Caco-2 (cell line): ENCODE measurements around the gene TMUB2. TPM values are rescaled to one million over a fixed set of nuclear protein-coding genes. Genes with fewer than 3 reads are reported as not detected.

Experiments
- BruUV-seq: library from RNA; stranded (reverse); fragments of 400-500 nt; replicated peaks from 2 replicates; lab custom pipeline; 2021; lab: Mats Ljungman, UMichigan
- CTCF ChIA-PET: fragments of 300-600 bp; sonication (Branson Sonifier 250); formaldehyde crosslinking; loops from one replicate; lab custom pipeline; 2022; ENCODE audit warnings: antibody characterized with exemption; lab: Charles Lee
- POLR2A ChIA-PET: fragments of 300-600 bp; sonication (Branson Sonifier 250); formaldehyde crosslinking; loops from one replicate; lab custom pipeline; 2022; ENCODE audit warnings: antibody characterized with exemption; lab: Charles Lee
- DNase-seq, 2 experiments: peaks; one replicate each; pipeline versions ENCODE4 v3.0.0 to v3.0.0-alpha.2; 2020 to 2022
- H3K27me3 ChIP-seq: replicated peaks from 2 replicates; pipeline ENCODE4 v1.6.0; 2011; ENCODE audit warnings: low read length; ENCODE audit not compliant: control insufficient read depth, insufficient read depth
- H3K36me3 ChIP-seq: 2 replicates; pipeline ENCODE4 v1.5.1; 2011; ENCODE audit warnings: low read length; ENCODE audit not compliant: control insufficient read depth, insufficient read depth
- H3K4me1 ChIP-seq: fragments of 250-450 bp; sonication (Bioruptor Pico); 2 replicates; pipeline ENCODE4 v1.5.1; 2020; ENCODE audit warnings: mild to moderate bottlenecking
- H3K4me3 ChIP-seq: 2 replicates; pipeline ENCODE4 v1.5.1; 2011; ENCODE audit warnings: low read depth, mild to moderate bottlenecking, control low read depth, low read length
- H3K9me3 ChIP-seq: fragments of 250-450 bp; sonication (Bioruptor Pico); 2 replicates; pipeline ENCODE4 v1.5.1; 2020; ENCODE audit warnings: mild to moderate bottlenecking, moderate library complexity
- H3K27ac Mint-ChIP-seq: one replicate; pipeline ENCODE4 v1.8.0; 2022; ENCODE audit warnings: mixed read lengths; ENCODE audit not compliant: unreplicated experiment
- H3K27me3 Mint-ChIP-seq: one replicate; pipeline ENCODE4 v1.8.0; 2022; ENCODE audit warnings: mixed read lengths; ENCODE audit not compliant: insufficient read depth, unreplicated experiment
- H3K36me3 Mint-ChIP-seq: one replicate; pipeline ENCODE4 v1.8.0; 2022; ENCODE audit warnings: mild to moderate bottlenecking, mixed read lengths; ENCODE audit not compliant: insufficient read depth, unreplicated experiment
- H3K4me1 Mint-ChIP-seq: one replicate; pipeline ENCODE4 v1.8.0; 2022; ENCODE audit warnings: low read depth, mixed read lengths; ENCODE audit not compliant: unreplicated experiment
- H3K4me3 Mint-ChIP-seq: one replicate; pipeline ENCODE4 v1.8.0; 2022; ENCODE audit warnings: mild to moderate bottlenecking, moderate library complexity, mixed read lengths; ENCODE audit not compliant: unreplicated experiment
- H3K9me3 Mint-ChIP-seq: one replicate; pipeline ENCODE4 v1.8.0; 2022; ENCODE audit warnings: mixed read lengths; ENCODE audit not compliant: unreplicated experiment
- CTCF ChIP-seq, 2 experiments: fragments of 200-600 bp in 1 of 2; IDR thresholded peaks; 1 replicate in 1 of 2; 2 replicates in 1 of 2; pipeline versions ENCODE4 v1.5.1 to v1.8.0; 2011 to 2022; ENCODE audit warnings: antibody characterized with exemption in 1 of 2, control low read depth in 1 of 2, inconsistent platforms in 1 of 2, low read depth in 1 of 2, low read length in 1 of 2, mild to moderate bottlenecking in 1 of 2, moderate library complexity in 1 of 2; ENCODE audit not compliant: insufficient read depth in 1 of 2, severe bottlenecking in 1 of 2, unreplicated experiment in 1 of 2
- intact Hi-C: fragments of 100-400 bp; cut with micrococcal nuclease; formaldehyde crosslinking; loops from one replicate; pipeline ENCODE4 v1.10.0; 2022; ENCODE audit not compliant: unreplicated experiment
- total RNA-seq: library from RNA; stranded (reverse); gene quantifications from 2 replicates; pipeline ENCODE4 v1.2.3, GENCODE V29; 2022

Gene TMUB2
- total RNA-seq, 1 experiment from 2014 or later, result 28.4 TPM

DNA sequence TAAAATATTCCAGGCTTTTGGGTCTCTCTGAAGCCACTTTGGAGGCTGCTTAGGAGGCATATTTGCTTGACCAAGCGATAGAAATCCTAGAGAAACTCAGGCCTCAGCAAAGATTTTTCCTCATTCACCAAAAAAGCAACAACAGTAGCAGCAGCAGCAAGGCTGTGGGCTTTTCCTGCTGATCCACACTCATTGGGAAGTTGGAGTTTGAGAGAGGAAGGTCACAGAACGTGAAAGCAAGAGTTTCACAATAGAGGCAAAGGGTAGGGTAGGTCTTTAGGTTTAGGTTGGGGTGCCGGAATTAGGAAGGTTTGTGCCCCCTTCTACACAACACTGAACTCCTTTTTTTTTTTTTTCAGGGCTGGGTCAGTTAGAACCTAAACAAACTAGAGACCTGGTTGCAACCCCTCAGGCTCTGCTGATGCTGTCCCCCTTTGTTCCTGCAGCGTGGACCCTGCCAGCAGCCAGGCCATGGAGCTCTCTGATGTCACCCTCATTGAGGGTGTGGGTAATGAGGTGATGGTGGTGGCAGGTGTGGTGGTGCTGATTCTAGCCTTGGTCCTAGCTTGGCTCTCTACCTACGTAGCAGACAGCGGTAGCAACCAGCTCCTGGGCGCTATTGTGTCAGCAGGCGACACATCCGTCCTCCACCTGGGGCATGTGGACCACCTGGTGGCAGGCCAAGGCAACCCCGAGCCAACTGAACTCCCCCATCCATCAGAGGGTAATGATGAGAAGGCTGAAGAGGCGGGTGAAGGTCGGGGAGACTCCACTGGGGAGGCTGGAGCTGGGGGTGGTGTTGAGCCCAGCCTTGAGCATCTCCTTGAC lies 2.0 kb downstream of the TMUB2 start:
- H3K36me3 ChIP-seq, result 0 out of 2 replicates have a peak, but pooled peaks cover 3% of the 10 kb centered on the region
- H3K4me1 Mint-ChIP-seq, result peaks cover 18% of the 10 kb centered on the region
- H3K9me3 ChIP-seq, result no peaks in the 10 kb centered on the region
- H3K4me3 Mint-ChIP-seq, result no peak overlapping the region
- no TSS peak for BruUV-seq
- intact Hi-C loops, result no loop called here
- no peak overlapping the region for H3K27ac Mint-ChIP-seq
- peaks cover 77% of the 10 kb centered on the region for H3K36me3 Mint-ChIP-seq
- POLR2A ChIA-PET, result interaction anchor here (0.5 kb wide), 1 partner anchor 11 kb away, joined by 4 read pairs; the partner anchor contains the start of gene ATXN7L3
- H3K9me3 Mint-ChIP-seq, result no peaks in the 10 kb centered on the region
- no peak for DNase-seq
- CTCF ChIA-PET, result no interaction called here
- H3K4me3 ChIP-seq, result no peak overlapping the region
- H3K27me3 ChIP-seq, result no peaks in the 10 kb centered on the region
- TF ChIP-seq CTCF (IDR thresholded peaks at IDR 0.05; ENCODE audit: insufficient read depth in 1 of 2, low read depth in 1 of 2, low read length in 1 of 2, severe bottlenecking in 1 of 2, unreplicated experiment in 1 of 2), result no peak
- H3K27me3 Mint-ChIP-seq, result no peaks in the 10 kb centered on the region
- peaks cover 29% of the 10 kb centered on the region for H3K4me1 ChIP-seq

DNA sequence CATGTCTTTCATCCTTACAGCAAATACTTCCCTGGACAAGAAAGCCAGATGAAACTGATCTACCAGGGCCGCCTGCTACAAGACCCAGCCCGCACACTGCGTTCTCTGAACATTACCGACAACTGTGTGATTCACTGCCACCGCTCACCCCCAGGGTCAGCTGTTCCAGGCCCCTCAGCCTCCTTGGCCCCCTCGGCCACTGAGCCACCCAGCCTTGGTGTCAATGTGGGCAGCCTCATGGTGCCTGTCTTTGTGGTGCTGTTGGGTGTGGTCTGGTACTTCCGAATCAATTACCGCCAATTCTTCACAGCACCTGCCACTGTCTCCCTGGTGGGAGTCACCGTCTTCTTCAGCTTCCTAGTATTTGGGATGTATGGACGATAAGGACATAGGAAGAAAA lies 3.7 kb downstream of the TMUB2 start:
- no TSS peak for BruUV-seq
- no peaks in the 10 kb centered on the region for H3K9me3 ChIP-seq
- H3K36me3 ChIP-seq, result peaks cover 3% of the 10 kb centered on the region
- Mint-ChIP-seq H3K9me3 (no peaks in the 10 kb centered on the region), H3K27me3 (no peaks in the 10 kb centered on the region), H3K4me1 (peaks cover 13% of the 10 kb centered on the region), H3K36me3 (peaks cover 78% of the 10 kb centered on the region), H3K27ac (no peak overlapping the region), H3K4me3 (no peak overlapping the region)
- no peak for DNase-seq
- intact Hi-C loops, result no loop called here
- no peaks in the 10 kb centered on the region for H3K27me3 ChIP-seq
- peaks cover 26% of the 10 kb centered on the region for H3K4me1 ChIP-seq
- TF ChIP-seq CTCF (IDR thresholded peaks at IDR 0.05; ENCODE audit: insufficient read depth in 1 of 2, low read depth in 1 of 2, low read length in 1 of 2, severe bottlenecking in 1 of 2, unreplicated experiment in 1 of 2), result no peak
- ChIA-PET POLR2A (no interaction called here), CTCF (interaction anchor here (0.6 kb wide), 1 partner anchor 9 kb away, joined by 3 read pairs; the partner anchor contains the start of gene ATXN7L3)
- H3K4me3 ChIP-seq, result no peak overlapping the region

- no TSS peak for BruUV-seq
- intact Hi-C loops, result no loop called here
- Mint-ChIP-seq H3K27ac (peak overlapping the region; percentile 85), H3K9me3 (no peaks in the 10 kb centered on the region), H3K27me3 (no peaks in the 10 kb centered on the region), H3K4me1 (peaks cover 13% of the 10 kb centered on the region), H3K4me3 (no peak overlapping the region), H3K36me3 (peaks cover 82% of the 10 kb centered on the region)
- Histone ChIP-seq H3K9me3 (no peaks in the 10 kb centered on the region), H3K4me1 (peaks cover 24% of the 10 kb centered on the region), H3K27me3 (no peaks in the 10 kb centered on the region), H3K36me3 (peaks cover 3% of the 10 kb centered on the region), H3K4me3 (no peak overlapping the region)
- ChIA-PET POLR2A (interaction anchor here (0.6 kb wide), 1 partner anchor 8 kb away, joined by 7 read pairs; the partner anchor contains the start of gene ATXN7L3), CTCF (interaction anchor here (1.2 kb wide), 1 partner anchor 27 kb away, joined by 3 read pairs; no protein-coding TSS in a partner anchor)
- TF ChIP-seq CTCF (IDR thresholded peaks at IDR 0.05; ENCODE audit: insufficient read depth in 1 of 2, low read depth in 1 of 2, low read length in 1 of 2, severe bottlenecking in 1 of 2, unreplicated experiment in 1 of 2), result no peak
- DNase-seq, result no peak
These were observed 4.6 kb downstream of the TMUB2 start for GRCh38 chr17:44191369-44191768.
